HG02759 (cell line): ENCODE results near the gene ZNF804A.

Experiments used
- ATAC-seq: cut with Tn5 transposase; IDR thresholded peaks from one replicate; pipeline ENCODE4 v1.9.1; 2021; ENCODE audit warnings: mild to moderate bottlenecking, moderate library complexity; ENCODE audit not compliant: unreplicated experiment

The ZNF804A gene

GRCh38 chr2:184598316-184599053, at the start of gene ZNF804A:
Gene ZNF804A, plus strand, starts transcription at chr2:184598529. Its CDS starts 431 bp downstream, at chr2:184598960.
- ATAC-seq: peak; percentile 85

DNA sequence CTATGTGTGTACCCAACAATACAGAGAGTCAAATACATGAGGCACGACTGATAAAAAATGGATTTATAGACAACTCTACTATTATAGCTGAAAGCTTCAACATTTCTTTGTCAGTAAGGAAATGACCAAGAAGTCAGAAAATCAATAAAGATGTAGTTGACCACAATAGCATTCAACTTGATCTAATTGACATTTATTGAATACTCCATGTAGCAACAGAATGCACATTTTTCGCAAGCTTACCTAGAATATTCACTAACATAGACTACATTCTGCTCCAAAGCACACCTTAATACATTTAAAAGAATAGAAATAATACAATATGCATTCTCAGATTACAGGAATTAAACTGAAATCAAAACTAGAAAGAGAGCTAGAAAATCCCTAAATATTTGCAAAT, 49.2 kb upstream of the ZNF804A start:
- no peak for ATAC-seq

DNA sequence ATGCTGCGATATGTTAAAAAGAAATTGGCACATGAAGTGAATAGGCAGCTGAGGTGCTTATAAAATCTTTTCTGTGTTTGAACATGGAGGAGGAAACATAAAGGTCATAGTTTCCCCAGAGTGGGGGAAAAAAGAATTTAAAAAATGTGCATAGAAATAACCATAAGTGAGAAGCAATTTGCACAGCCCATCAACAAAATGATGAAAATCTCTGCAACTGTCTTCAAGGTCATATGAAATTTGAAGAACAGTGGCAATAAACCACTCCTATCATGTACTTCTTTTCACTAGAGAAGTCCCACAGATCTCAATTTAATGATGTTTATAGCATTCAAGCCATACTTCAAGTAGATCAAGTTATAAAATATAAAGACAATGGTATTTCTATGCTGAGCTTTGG, 46.7 kb upstream of the ZNF804A start:
- ATAC-seq: no peak

GRCh38 chr2:184554736-184555135, 43.6 kb upstream of the ZNF804A start:
- no peak for ATAC-seq

GRCh38 chr2:184555352-184555751, 43.0 kb upstream of the ZNF804A start:
- ATAC-seq: no peak

DNA sequence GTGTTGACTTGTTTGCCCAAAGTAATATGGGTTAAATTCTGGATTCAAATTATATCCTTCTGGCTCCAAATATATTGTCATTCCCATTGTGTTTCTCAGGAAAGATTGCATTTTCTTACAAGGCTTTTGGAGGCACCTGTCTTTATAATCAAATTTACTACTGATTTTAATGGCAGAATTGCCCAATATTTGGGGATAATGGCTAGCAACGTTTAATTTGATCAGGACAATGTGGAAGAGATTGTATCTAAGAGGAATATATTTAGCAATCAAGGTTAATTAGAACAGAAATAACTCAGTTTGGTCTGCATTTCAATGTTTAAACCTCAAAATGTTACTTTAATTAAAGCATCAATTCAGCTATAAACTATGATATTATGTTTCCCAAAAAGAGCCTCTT, 41.7 kb upstream of the ZNF804A start:
- ATAC-seq: no peak

DNA sequence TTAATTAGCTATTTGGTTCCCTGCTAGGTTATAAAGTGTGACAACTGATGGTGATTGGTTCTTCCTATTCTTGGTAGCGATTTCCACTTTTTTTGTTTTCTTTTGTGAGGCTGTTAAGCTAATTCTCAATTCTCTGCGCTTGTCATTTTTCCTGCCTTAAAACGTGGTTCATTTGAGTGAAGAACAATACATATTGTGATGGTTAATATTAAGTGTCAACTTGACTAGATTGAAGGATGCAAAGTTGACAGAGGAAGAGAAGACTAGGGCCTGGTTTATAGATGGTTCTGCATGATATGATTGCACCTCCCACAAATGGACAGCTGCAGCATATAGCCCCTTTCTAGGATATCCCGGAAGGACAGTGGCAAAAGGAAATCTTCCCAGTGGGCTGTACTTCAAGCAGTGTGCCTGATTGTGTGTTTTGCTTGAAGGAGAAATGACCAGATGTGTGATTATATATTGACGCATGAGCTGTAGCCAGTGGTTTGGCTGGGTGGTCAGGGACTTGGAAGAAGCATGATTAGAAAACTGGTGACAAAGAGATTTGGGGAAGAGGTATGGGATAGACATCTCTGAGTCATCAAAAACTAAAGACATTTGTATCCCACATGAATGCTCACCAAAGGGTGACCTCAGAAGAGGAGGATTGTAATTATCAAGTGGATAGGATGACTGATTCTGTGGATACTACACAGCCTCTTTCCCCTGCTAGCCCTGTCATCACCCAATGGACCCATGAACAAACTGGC, 39.4 kb upstream of the ZNF804A start:
- ATAC-seq: no peak

DNA sequence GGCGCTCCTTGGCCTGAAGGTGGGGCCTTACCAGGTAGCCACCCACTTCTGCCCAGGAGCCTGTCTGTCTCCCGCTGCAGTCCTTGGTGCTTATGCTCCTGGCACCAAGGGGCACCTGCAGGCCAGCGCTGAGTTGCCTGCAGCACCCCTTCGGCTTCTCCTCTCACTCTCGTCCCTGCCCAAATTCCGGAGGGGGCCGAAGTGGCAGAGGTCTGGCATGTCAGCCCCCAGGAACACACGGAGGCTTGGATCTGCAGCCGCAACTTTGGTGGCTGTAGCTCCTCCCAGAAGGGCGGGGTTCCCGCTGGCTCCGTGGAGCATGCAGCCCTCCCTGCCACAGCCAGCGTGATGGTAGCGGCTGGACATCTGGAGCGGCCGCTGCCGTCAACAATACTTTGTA, 37.7 kb upstream of the ZNF804A start:
- no peak for ATAC-seq

GRCh38 chr2:184562532-184562931, 35.8 kb upstream of the ZNF804A start:
- no peak for ATAC-seq

DNA sequence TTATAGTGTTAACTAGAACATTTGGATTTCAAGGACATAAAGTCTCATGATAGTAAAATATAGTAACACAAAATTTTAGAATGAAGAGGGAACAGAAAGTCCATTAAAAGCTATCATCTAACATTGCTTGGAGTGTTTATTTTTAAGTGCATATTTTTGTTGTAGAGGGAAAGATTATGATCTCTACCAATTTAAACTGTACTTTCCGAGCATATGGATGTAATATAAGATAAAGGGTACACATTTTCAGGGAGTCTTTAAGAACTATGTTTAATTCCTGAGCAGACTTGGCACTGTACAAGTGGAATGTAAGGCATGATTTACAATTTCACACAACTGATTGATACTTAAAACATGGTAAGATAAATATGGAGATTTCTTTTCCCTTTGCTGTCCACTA, 34.2 kb upstream of the ZNF804A start:
- no peak for ATAC-seq

- ATAC-seq: no peak
These were observed 31.6 kb upstream of the ZNF804A start for GRCh38 chr2:184566716-184567115.

DNA sequence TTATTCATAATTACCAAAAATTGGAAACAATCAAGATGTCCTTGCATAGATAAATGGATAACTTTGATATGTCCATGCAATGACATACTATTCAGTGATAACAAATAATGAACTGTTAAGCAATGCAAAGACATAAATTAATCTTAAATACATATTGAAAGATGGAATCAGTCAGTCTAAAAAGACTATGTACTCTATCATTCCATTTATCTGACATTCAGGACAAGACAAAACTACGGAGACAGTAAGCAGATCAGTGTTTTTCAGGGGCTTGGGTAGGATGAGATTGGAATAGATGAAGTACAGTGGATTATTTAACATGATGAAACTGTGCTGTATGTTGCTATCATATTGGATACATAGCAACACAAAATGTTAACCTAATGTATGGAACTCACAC, 21.3 kb upstream of the ZNF804A start:
- ATAC-seq: no peak

- no peak for ATAC-seq
These were observed 20.6 kb upstream of the ZNF804A start for GRCh38 chr2:184577743-184578142.

DNA sequence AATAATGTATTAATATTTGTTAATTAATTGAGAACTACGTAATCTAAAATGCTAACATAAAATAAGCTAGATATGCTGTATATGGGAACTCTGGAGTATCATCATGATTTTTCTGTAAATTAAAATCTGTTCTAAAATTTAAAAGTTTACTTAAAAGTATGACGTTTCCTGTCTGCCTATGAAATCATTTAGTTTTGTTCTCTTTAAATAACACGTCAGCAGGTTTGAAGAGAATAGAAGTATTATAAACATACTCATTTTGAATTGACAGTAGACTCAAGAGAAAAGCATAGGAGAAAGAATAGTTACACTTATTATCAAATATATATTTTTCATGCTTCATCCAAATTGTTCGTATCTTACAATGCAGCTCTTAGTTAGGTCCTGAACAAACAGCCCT, 19.1 kb upstream of the ZNF804A start:
- ATAC-seq: no peak

GRCh38 chr2:184581391-184581790, 16.9 kb upstream of the ZNF804A start:
- ATAC-seq: no peak

GRCh38 chr2:184589261-184589660, 9.1 kb upstream of the ZNF804A start:
- no peak for ATAC-seq

GRCh38 chr2:184596819-184597411, 1.4 kb upstream of the ZNF804A start:
- peak; percentile 20 for ATAC-seq

- peak; percentile 20 for ATAC-seq
These were observed 748 bp upstream of the ZNF804A start for GRCh38 chr2:184597571-184597991.

DNA sequence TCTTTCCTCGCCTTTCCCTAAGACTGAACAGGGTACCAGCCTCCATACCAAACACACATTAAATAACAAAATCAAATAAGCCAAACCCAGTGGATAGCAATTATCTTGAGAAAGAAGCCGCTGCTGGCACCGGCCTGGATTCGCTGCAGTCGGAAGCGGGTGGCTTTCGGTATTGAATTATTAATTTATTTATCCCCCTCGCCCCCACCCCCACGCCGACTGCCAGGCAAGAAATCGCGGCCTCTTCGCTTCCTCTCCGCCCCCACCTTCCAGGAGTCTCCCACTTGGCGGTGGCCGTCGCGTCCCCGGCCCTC, 370 bp upstream of the ZNF804A start:
- no peak for ATAC-seq

- ATAC-seq: no peak
These were observed 934 bp downstream of the ZNF804A start for GRCh38 chr2:184599054-184599871.

- no peak for ATAC-seq
These were observed 1.5 kb downstream of the ZNF804A start for GRCh38 chr2:184599872-184600222.
